ENCODE data around the gene ARRDC2.
A peak's percentile ranks its signal among the peaks of the same experiment; 100 is the strongest.

ARRDC2 gene

DNA sequence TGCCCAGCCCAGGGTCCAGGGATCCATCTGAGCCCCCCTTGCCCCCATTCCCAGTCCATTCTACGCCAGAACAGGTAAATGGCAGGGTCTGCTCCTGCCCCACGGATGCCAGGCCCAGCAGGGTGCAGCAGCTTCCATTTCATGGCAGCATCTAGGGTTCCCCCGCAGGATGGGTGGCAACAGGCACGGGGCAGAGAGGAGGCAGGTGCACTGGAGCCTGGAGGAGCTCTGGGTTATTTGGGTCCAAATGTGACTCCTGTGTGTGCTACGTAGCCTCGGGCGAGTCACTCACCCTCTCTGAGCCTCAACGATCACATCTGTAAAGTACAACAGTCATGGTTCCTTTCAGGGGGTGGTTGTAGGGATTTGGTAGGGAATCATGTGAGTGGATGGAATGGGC is 51.3 kb downstream of the ARRDC2 start:
- DNase-seq (ENCODE audit: low read depth) = no peak
- no peak overlapping the region for H3K4me3 ChIP-seq (ENCODE audit: low read depth, low read length)
- TF ChIP-seq POLR2A (IDR thresholded peaks at IDR 0.05; ENCODE audit: extremely low read depth, insufficient read length) (no peak), MYC (IDR thresholded peaks at IDR 0.05; ENCODE audit: low read depth, low read length) (no peak)
- TF ChIP-seq, protein P1, sequence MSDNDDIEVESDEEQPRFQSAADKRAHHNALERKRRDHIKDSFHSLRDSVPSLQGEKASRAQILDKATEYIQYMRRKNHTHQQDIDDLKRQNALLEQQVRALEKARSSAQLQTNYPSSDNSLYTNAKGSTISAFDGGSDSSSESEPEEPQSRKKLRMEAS (IDR thresholded peaks at IDR 0.05; ENCODE audit: low read depth, low read length) = no peak

- no peak for TF ChIP-seq POLR2A (IDR thresholded peaks at IDR 0.05; ENCODE audit: extremely low read depth, insufficient read length)
- no peak for TF ChIP-seq CTCF (IDR thresholded peaks at IDR 0.05; ENCODE audit: low read depth, low read length)
- no peak for TF ChIP-seq MYC (IDR thresholded peaks at IDR 0.05; ENCODE audit: low read depth, low read length)
- TF ChIP-seq, protein P1 (IDR thresholded peaks at IDR 0.05; ENCODE audit: low read depth, low read length) = no peak
- no peak for DNase-seq (ENCODE audit: low read depth)
- H3K4me3 ChIP-seq (ENCODE audit: low read depth, low read length) = no peak overlapping the region
Measured at GRCh38 chr19:18059902-18060301, 51.9 kb downstream of the ARRDC2 start.

DNA sequence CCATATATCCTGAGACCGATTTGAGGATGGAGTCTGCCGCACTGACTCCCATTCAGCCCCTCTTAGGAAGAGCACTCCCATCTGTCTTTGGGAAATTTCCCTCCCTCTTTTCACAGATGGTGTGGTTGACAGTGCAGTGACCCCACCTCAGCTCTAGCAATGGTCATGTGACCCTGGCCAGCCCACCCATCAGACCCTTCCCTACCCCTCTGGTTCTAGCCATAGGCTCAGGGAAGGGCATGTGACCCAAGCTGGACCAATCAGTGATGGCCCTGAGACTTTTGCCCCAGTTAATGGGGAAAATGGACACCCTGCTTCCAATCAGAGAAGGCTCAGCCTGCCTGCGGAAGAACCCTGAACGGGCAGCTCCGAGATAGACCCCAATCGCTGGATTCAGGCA is 52.5 kb downstream of the ARRDC2 start:
- no peak overlapping the region for H3K4me3 ChIP-seq (ENCODE audit: low read depth, low read length)
- no peak for TF ChIP-seq CTCF (IDR thresholded peaks at IDR 0.05; ENCODE audit: low read depth, low read length)
- TF ChIP-seq, protein P1 (IDR thresholded peaks at IDR 0.05; ENCODE audit: low read depth, low read length) = no peak
- DNase-seq (ENCODE audit: low read depth) = no peak

DNA sequence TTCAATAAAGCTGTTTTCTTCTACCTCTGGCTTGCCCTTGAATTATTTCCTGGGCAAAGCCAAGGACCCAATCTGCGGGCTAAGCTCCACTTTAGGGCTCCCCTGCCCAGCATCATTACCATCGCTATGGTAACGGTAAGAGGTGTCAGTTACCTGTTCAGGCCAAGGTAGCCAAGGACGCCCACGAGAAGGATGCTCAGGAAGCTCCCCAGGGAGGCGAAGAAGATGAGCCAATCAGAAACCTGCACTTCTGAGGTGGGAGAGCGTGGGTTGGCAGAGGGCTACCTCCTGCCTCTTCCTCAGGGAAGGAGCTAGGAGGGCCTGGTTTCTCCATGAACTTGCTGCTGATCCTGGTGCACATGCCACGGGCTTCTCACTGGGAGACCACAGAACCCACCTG is 54.1 kb downstream of the ARRDC2 start:
- H3K4me3 ChIP-seq (ENCODE audit: low read depth, low read length) = no peak overlapping the region
- TF ChIP-seq POLR2A (IDR thresholded peaks at IDR 0.05; ENCODE audit: extremely low read depth, insufficient read length) = no peak
- no peak for TF ChIP-seq MYC (IDR thresholded peaks at IDR 0.05; ENCODE audit: low read depth, low read length)
- TF ChIP-seq, protein P1 (IDR thresholded peaks at IDR 0.05; ENCODE audit: low read depth, low read length) = no peak
- no peak for TF ChIP-seq CTCF (IDR thresholded peaks at IDR 0.05; ENCODE audit: low read depth, low read length)
- no peak for DNase-seq (ENCODE audit: low read depth)

GRCh38 chr19:18063463-18063862 is 55.5 kb downstream of the ARRDC2 start:
- peak; percentile 42 for DNase-seq (ENCODE audit: low read depth)
- TF ChIP-seq CTCF (IDR thresholded peaks at IDR 0.05; ENCODE audit: low read depth, low read length) (peak; percentile 35), MYC (IDR thresholded peaks at IDR 0.05; ENCODE audit: low read depth, low read length) (no peak), POLR2A (IDR thresholded peaks at IDR 0.05; ENCODE audit: extremely low read depth, insufficient read length) (no peak)
- TF ChIP-seq, protein P1 (IDR thresholded peaks at IDR 0.05; ENCODE audit: low read depth, low read length) = no peak
- no peak overlapping the region for H3K4me3 ChIP-seq (ENCODE audit: low read depth, low read length)

Measured in NB4 (cell line).